HEK293 (cell line): ENCODE measurements around the gene MAP3K20.
A peak's percentile ranks its signal among the peaks of the same experiment; 100 is the strongest.

Source experiments
- CTCF ChIA-PET: fragments of 350-600 bp; formaldehyde crosslinking; extraction: SDS; loops from one replicate; lab custom pipeline; 2021; ENCODE audit warnings: antibody characterized with exemption; lab: Yijun Ruan, JAX
- POLR2A ChIA-PET: fragments of 300-600 bp; formaldehyde crosslinking; extraction: SDS; loops from one replicate; lab custom pipeline; 2020; ENCODE audit warnings: antibody characterized with exemption, inconsistent platforms; lab: Yijun Ruan, JAX
- H3K27ac ChIP-seq: fragments of 200-500 bp; sonication (Bioruptor generic); 2 replicates; pipeline ENCODE4 v1.5.1; 2014; ENCODE audit warnings: low read depth, low read length, control low read depth, inconsistent platforms; ENCODE audit errors: extremely low read depth
- H3K36me3 ChIP-seq, 2 experiments: fragments of 200-500 bp in 1 of 2; sonication (Bioruptor generic) in 1 of 2; 1 replicate in 1 of 2; 2 replicates in 1 of 2; pipeline ENCODE4 v1.5.1; 2014 to 2017; ENCODE audit warnings: inconsistent platforms in 2 of 2, low read length in 2 of 2; ENCODE audit not compliant: control insufficient read depth in 2 of 2, insufficient read depth in 1 of 2
- H3K4me1 ChIP-seq: fragments of 200-500 bp; sonication (Bioruptor generic); 2 replicates; pipeline ENCODE4 v1.5.1; 2014; ENCODE audit warnings: mild to moderate bottlenecking, low read length, inconsistent platforms; ENCODE audit not compliant: control insufficient read depth, insufficient read depth
- H3K4me3 ChIP-seq: 2 replicates; pipeline ENCODE4 v1.5.1; 2011; ENCODE audit warnings: low read depth, mild to moderate bottlenecking, control low read depth, low read length, moderate library complexity
- H3K9me3 ChIP-seq: fragments of 200-500 bp; sonication (Bioruptor generic); 2 replicates; pipeline ENCODE4 v1.5.1; 2014; ENCODE audit warnings: low read depth, low read length, inconsistent platforms; ENCODE audit not compliant: control insufficient read depth, insufficient read depth
- BCL11A ChIP-seq: fragments of 450-650 bp; formaldehyde crosslinking; IDR thresholded peaks from 2 replicates; pipeline ENCODE4 v1.5.1; 2016; ENCODE audit warnings: low read depth, missing biosample characterization, missing genetic modification characterization
- GLI2 ChIP-seq: fragments of 450-650 bp; formaldehyde crosslinking; IDR thresholded peaks from 2 replicates; pipeline ENCODE4; 2017; ENCODE audit warnings: missing biosample characterization, missing genetic modification characterization, low read depth, borderline replicate concordance
- KLF7 ChIP-seq: fragments of 450-650 bp; formaldehyde crosslinking; IDR thresholded peaks from 2 replicates; pipeline ENCODE4 v1.5.1; 2016; ENCODE audit warnings: missing biosample characterization, missing genetic modification characterization, borderline replicate concordance
- REPIN1 ChIP-seq: fragments of 450-650 bp; formaldehyde crosslinking; IDR thresholded peaks from 2 replicates; pipeline ENCODE4 v1.5.1; 2017; ENCODE audit warnings: missing biosample characterization, missing genetic modification characterization, low read depth
- TRIM28 ChIP-seq: IDR thresholded peaks from 2 replicates; pipeline ENCODE4 v1.6.1; 2011; ENCODE audit warnings: low read length, control low read depth, borderline replicate concordance
- YY1 ChIP-seq: fragments of 450-650 bp; formaldehyde crosslinking; IDR thresholded peaks from 2 replicates; pipeline ENCODE4 v1.5.1; 2018; ENCODE audit warnings: missing biosample characterization, missing genetic modification characterization
- ZBTB20 ChIP-seq: fragments of 450-650 bp; formaldehyde crosslinking; IDR thresholded peaks from 2 replicates; pipeline ENCODE4 v1.5.1; 2016; ENCODE audit warnings: missing biosample characterization, missing genetic modification characterization
- ZEB2 ChIP-seq: fragments of 450-650 bp; formaldehyde crosslinking; IDR thresholded peaks from 2 replicates; pipeline ENCODE4 v1.5.1; 2016; ENCODE audit warnings: missing biosample characterization, missing genetic modification characterization
- ZFP37 ChIP-seq: fragments of 450-650 bp; formaldehyde crosslinking; IDR thresholded peaks from 2 replicates; pipeline ENCODE4 v1.5.1; 2016; ENCODE audit warnings: missing biosample characterization, missing genetic modification characterization
- ZFP41 ChIP-seq: fragments of 450-650 bp; formaldehyde crosslinking; IDR thresholded peaks from 2 replicates; pipeline ENCODE4 v1.5.1; 2016; ENCODE audit warnings: missing biosample characterization, missing genetic modification characterization, borderline replicate concordance
- ZNF114 ChIP-seq: fragments of 450-650 bp; formaldehyde crosslinking; IDR thresholded peaks from 2 replicates; pipeline ENCODE4 v1.5.0; 2017; ENCODE audit warnings: missing biosample characterization, missing genetic modification characterization
- ZNF19 ChIP-seq: fragments of 450-650 bp; formaldehyde crosslinking; IDR thresholded peaks from 2 replicates; pipeline ENCODE4; 2016; ENCODE audit warnings: missing biosample characterization, missing genetic modification characterization, low read depth
- ZNF214 ChIP-seq: fragments of 450-650 bp; formaldehyde crosslinking; IDR thresholded peaks from 2 replicates; pipeline ENCODE4 v1.5.1; 2017; ENCODE audit warnings: missing biosample characterization, mild to moderate bottlenecking, missing genetic modification characterization, borderline replicate concordance
- ZNF24 ChIP-seq: fragments of 450-650 bp; formaldehyde crosslinking; IDR thresholded peaks from 2 replicates; pipeline ENCODE4 v1.5.1; 2016; ENCODE audit warnings: missing biosample characterization, missing genetic modification characterization
- ZNF266 ChIP-seq: fragments of 450-650 bp; formaldehyde crosslinking; IDR thresholded peaks from 2 replicates; pipeline ENCODE4 v1.5.1; 2016; ENCODE audit warnings: missing biosample characterization, missing genetic modification characterization, low read depth
- ZNF292 ChIP-seq: fragments of 450-650 bp; formaldehyde crosslinking; IDR thresholded peaks from 2 replicates; pipeline ENCODE4 v1.5.1; 2016; ENCODE audit warnings: low read depth, missing biosample characterization, missing genetic modification characterization, borderline replicate concordance
- ZNF324 ChIP-seq: fragments of 450-650 bp; formaldehyde crosslinking; IDR thresholded peaks from 2 replicates; pipeline ENCODE4 v1.5.1; 2016; ENCODE audit warnings: missing biosample characterization, missing genetic modification characterization
- ZNF394 ChIP-seq: fragments of 450-650 bp; formaldehyde crosslinking; IDR thresholded peaks from 2 replicates; pipeline ENCODE4 v1.5.1; 2016; ENCODE audit warnings: missing biosample characterization, missing genetic modification characterization, mild to moderate bottlenecking, moderate library complexity, borderline replicate concordance
- ZNF416 ChIP-seq: fragments of 450-650 bp; formaldehyde crosslinking; IDR thresholded peaks from 2 replicates; pipeline ENCODE4 v1.5.1; 2016; ENCODE audit warnings: missing biosample characterization, missing genetic modification characterization
- ZNF423 ChIP-seq: fragments of 450-650 bp; formaldehyde crosslinking; IDR thresholded peaks from 2 replicates; pipeline ENCODE4 v1.5.1; 2016; ENCODE audit warnings: missing biosample characterization, missing genetic modification characterization
- ZNF529 ChIP-seq: fragments of 450-650 bp; formaldehyde crosslinking; IDR thresholded peaks from 2 replicates; pipeline ENCODE4 v1.5.1; 2017; ENCODE audit warnings: missing genetic modification characterization, missing biosample characterization; ENCODE audit not compliant: insufficient replicate concordance
- ZNF558 ChIP-seq: fragments of 450-650 bp; formaldehyde crosslinking; IDR thresholded peaks from 2 replicates; pipeline ENCODE4 v1.5.1; 2016; ENCODE audit warnings: missing biosample characterization, missing genetic modification characterization
- ZNF596 ChIP-seq: fragments of 450-650 bp; IDR thresholded peaks from 2 replicates; pipeline ENCODE4 v1.5.0; 2018; ENCODE audit warnings: missing biosample characterization, mild to moderate bottlenecking, missing genetic modification characterization, moderate library complexity
- ZNF623 ChIP-seq: fragments of 450-650 bp; formaldehyde crosslinking; IDR thresholded peaks from 2 replicates; pipeline ENCODE4 v1.5.1; 2016; ENCODE audit warnings: missing biosample characterization, missing genetic modification characterization
- ZXDB ChIP-seq: fragments of 450-650 bp; formaldehyde crosslinking; IDR thresholded peaks from 2 replicates; pipeline ENCODE4 v1.5.1; 2016; ENCODE audit warnings: missing biosample characterization, missing genetic modification characterization
- TF ChIP-seq, protein P1 (sequence below): fragments of 450-650 bp; formaldehyde crosslinking; IDR thresholded peaks from 2 replicates; pipeline ENCODE4 v1.5.1; 2017; ENCODE audit warnings: missing biosample characterization, missing genetic modification characterization
- TF ChIP-seq, protein P2 (sequence below): fragments of 450-650 bp; formaldehyde crosslinking; IDR thresholded peaks from 2 replicates; pipeline ENCODE4 v1.5.1; 2016; ENCODE audit warnings: missing biosample characterization, missing genetic modification characterization
- TF ChIP-seq, protein P3 (sequence below): fragments of 450-650 bp; formaldehyde crosslinking; IDR thresholded peaks from 2 replicates; pipeline ENCODE4 v1.5.1; 2016; ENCODE audit warnings: missing biosample characterization, missing genetic modification characterization
- TF ChIP-seq, protein P4 (sequence below): fragments of 450-650 bp; formaldehyde crosslinking; IDR thresholded peaks from 2 replicates; pipeline ENCODE4 v1.5.1; 2017; ENCODE audit warnings: missing biosample characterization, missing genetic modification characterization

MAP3K20 gene

DNA sequence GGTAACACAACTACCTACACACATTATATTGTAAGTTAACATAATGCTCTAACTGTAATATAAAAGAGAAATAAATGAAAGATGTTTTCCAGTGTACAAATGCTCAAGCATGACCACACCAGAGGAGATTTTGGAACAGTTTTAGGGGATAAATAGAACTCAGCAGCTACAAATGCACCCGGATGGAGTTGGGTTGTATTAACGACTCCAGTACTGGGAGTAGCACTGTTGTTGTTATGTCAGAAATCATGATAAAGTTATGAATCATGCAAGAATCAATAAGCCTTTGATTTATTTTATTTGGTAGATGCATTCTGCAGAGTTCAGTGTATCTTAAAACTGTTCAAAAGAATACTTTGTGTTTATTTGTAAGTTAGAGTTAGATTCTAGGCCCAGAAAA lies 126.9 kb downstream of the MAP3K20 start:
- CTCF ChIA-PET = no interaction called here
- no peak overlapping the region for H3K27ac ChIP-seq
- H3K9me3 ChIP-seq = no peaks in the 10 kb centered on the region
- peaks cover 0 to 19% of the 10 kb centered on the region in 2 experiments; a peak in 1 of 3 replicates for H3K36me3 ChIP-seq
- POLR2A ChIA-PET = no interaction called here
- H3K4me3 ChIP-seq = no peak overlapping the region
- TF ChIP-seq YY1 (tag by site-specific recombination) (no peak), ZNF596 (no peak), GLI2 (tag by site-specific recombination) (no peak), ZFP37 (no peak), ZNF324 (tag by site-specific recombination) (no peak), ZNF19 (tag by site-specific recombination) (no peak), ZEB2 (tag by site-specific recombination) (no peak), ZNF558 (no peak), ZNF623 (tag by site-specific recombination) (no peak), ZNF114 (no peak), TRIM28 (no peak), ZNF529 (tag by site-specific recombination) (no peak), ZNF416 (tag by site-specific recombination) (no peak), ZNF423 (tag by site-specific recombination) (no peak), ZNF24 (tag by site-specific recombination) (no peak), REPIN1 (tag by site-specific recombination) (no peak)
- TF ChIP-seq, protein P1, sequence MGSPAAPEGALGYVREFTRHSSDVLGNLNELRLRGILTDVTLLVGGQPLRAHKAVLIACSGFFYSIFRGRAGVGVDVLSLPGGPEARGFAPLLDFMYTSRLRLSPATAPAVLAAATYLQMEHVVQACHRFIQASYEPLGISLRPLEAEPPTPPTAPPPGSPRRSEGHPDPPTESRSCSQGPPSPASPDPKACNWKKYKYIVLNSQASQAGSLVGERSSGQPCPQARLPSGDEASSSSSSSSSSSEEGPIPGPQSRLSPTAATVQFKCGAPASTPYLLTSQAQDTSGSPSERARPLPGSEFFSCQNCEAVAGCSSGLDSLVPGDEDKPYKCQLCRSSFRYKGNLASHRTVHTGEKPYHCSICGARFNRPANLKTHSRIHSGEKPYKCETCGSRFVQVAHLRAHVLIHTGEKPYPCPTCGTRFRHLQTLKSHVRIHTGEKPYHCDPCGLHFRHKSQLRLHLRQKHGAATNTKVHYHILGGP (tag by site-specific recombination) = no peak
- TF ChIP-seq, protein P2, sequence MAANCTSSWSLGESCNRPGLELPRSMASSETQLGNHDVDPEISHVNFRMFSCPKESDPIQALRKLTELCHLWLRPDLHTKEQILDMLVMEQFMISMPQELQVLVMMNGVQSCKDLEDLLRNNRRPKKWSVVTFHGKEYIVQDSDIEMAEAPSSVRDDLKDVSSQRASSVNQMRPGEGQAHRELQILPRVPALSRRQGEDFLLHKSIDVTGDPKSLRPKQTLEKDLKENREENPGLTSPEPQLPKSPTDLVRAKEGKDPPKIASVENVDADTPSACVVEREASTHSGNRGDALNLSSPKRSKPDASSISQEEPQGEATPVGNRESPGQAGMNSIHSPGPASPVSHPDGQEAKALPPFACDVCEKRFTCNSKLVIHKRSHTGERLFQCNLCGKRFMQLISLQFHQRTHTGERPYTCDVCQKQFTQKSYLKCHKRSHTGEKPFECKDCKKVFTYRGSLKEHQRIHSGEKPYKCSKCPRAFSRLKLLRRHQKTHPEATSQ (tag by site-specific recombination) = no peak
- no peaks in the 10 kb centered on the region for H3K4me1 ChIP-seq

DNA sequence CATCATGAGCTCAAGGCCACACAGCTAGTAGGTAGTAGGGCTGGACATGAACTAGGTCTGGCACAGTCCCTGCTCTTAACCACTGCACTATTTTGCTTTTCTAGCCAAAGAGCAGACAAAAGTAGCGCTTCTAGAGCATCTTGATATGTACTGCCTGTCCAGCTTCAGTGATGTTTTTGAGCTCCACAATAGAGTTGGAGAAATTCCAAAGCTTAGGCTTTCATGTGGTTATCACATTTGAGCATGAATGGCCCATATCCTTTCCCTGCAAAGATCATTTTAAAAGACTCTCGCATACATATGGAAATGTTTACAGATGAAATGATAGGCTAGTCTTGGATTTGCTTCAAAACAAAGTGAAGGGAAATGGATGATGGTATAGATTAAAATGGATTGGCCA lies 128.7 kb downstream of the MAP3K20 start:
- Histone ChIP-seq H3K36me3 (peaks cover 0 to 6% of the 10 kb centered on the region in 2 experiments; a peak in 1 of 3 replicates), H3K9me3 (no peaks in the 10 kb centered on the region), H3K27ac (no peak overlapping the region), H3K4me1 (no peaks in the 10 kb centered on the region), H3K4me3 (no peak overlapping the region)
- TF ChIP-seq, protein P3, sequence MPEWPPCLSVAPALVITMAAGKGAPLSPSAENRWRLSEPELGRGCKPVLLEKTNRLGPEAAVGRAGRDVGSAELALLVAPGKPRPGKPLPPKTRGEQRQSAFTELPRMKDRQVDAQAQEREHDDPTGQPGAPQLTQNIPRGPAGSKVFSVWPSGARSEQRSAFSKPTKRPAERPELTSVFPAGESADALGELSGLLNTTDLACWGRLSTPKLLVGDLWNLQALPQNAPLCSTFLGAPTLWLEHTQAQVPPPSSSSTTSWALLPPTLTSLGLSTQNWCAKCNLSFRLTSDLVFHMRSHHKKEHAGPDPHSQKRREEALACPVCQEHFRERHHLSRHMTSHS (tag by site-specific recombination) = no peak
- peak; percentile 73; the same call in 1 of the 2 replicates for TF ChIP-seq ZNF214 (tag by site-specific recombination)
- POLR2A ChIA-PET = no interaction called here
- CTCF ChIA-PET = interaction anchor here (0.7 to 1.4 kb wide), 4 partner anchors 9 to 272 kb away, joined by 3 to 5 read pairs (median 4); no protein-coding TSS in a partner anchor

DNA sequence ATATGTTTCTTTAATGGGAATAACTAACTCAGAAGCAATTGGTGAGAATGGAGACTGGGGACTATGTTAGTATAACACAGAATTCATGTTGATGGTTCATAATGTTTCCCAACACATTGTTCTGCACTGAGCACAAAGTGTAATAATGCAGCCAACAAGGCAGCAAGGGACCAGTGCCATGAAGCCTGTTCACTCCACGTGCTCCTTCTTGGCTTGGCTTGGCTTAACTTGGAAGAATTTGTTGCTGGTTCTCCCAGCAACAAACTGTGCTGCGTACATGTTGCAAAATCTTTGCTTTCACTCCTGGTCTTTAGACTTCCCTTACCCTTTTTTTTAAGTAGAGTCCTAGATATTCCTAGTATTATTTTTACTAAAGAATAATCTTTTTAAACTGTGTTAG lies 129.7 kb downstream of the MAP3K20 start:
- ChIA-PET POLR2A (no interaction called here), CTCF (interaction anchor here (15.0 kb wide), 1 partner anchor 176 kb away, joined by 255 read pairs; no protein-coding TSS in a partner anchor)
- Histone ChIP-seq H3K9me3 (no peaks in the 10 kb centered on the region), H3K36me3 (peaks cover 0 to 10% of the 10 kb centered on the region in 2 experiments; a peak in 2 of 3 replicates), H3K27ac (no peak overlapping the region), H3K4me1 (no peaks in the 10 kb centered on the region), H3K4me3 (no peak overlapping the region)
- TF ChIP-seq ZFP41 (tag by site-specific recombination) = no peak
- no peak for TF ChIP-seq ZNF114
- no peak for TF ChIP-seq KLF7 (tag by site-specific recombination)
- no peak for TF ChIP-seq GLI2 (tag by site-specific recombination)
- TF ChIP-seq, protein P4, sequence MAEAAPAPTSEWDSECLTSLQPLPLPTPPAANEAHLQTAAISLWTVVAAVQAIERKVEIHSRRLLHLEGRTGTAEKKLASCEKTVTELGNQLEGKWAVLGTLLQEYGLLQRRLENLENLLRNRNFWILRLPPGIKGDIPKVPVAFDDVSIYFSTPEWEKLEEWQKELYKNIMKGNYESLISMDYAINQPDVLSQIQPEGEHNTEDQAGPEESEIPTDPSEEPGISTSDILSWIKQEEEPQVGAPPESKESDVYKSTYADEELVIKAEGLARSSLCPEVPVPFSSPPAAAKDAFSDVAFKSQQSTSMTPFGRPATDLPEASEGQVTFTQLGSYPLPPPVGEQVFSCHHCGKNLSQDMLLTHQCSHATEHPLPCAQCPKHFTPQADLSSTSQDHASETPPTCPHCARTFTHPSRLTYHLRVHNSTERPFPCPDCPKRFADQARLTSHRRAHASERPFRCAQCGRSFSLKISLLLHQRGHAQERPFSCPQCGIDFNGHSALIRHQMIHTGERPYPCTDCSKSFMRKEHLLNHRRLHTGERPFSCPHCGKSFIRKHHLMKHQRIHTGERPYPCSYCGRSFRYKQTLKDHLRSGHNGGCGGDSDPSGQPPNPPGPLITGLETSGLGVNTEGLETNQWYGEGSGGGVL (tag by site-specific recombination) = no peak
- no peak for TF ChIP-seq ZBTB20 (tag by site-specific recombination)
- TF ChIP-seq YY1 (tag by site-specific recombination) = no peak
- TF ChIP-seq ZNF394 (tag by site-specific recombination) = no peak
- TF ChIP-seq BCL11A (tag by site-specific recombination) = no peak
- no peak for TF ChIP-seq ZNF266
- no peak for TF ChIP-seq ZXDB (tag by site-specific recombination)
- no peak for TF ChIP-seq ZNF292 (tag by site-specific recombination)
